ENCODE measurements around the gene DOCK4.

DOCK4 gene

GRCh38 chr7:111787099-111787498 is 419.1 kb downstream of the DOCK4 start:
- Histone ChIP-seq H3K27me3 (ENCODE audit: control insufficient read depth in 1 of 2, insufficient read depth in 1 of 2, low read length in 2 of 2) (no peaks in the 10 kb centered on the region), H3K9me3 (ENCODE audit: control insufficient read depth, low read length) (no peaks in the 10 kb centered on the region), H2BK5ac (ENCODE audit: low read depth, low read length, poor library complexity, severe bottlenecking) (no peak overlapping the region), H4K8ac (ENCODE audit: low read length) (no peak overlapping the region), H4K91ac (ENCODE audit: low read length) (no peak overlapping the region), H3K23ac (ENCODE audit: low read length in 2 of 2) (no peak overlapping the region), H3K9ac (ENCODE audit: low read length) (no peak overlapping the region), H3K4me1 (ENCODE audit: control insufficient read depth, insufficient read depth, low read depth, low read length) (peaks cover 5% of the 10 kb centered on the region), H3K36me3 (ENCODE audit: control insufficient read depth in 1 of 2, insufficient read depth in 2 of 2, low read depth in 1 of 2, low read length in 2 of 2) (peaks cover 4 to 15% of the 10 kb centered on the region in 2 experiments), H2AFZ (ENCODE audit: low read depth, low read length) (no peak overlapping the region), H3K27ac (ENCODE audit: low read length, poor library complexity, severe bottlenecking) (no peak overlapping the region), H2BK120ac (ENCODE audit: low read depth, low read length) (no peak overlapping the region), H3K14ac (ENCODE audit: low read length in 2 of 2) (no peak overlapping the region), H2BK15ac (ENCODE audit: low read depth, poor library complexity, severe bottlenecking) (no peak overlapping the region), H2AK5ac (ENCODE audit: low read length, severe bottlenecking) (no peak overlapping the region), H3K4me2 (ENCODE audit: low read length, poor library complexity, severe bottlenecking) (no peak overlapping the region), H3K4ac (ENCODE audit: low read depth in 1 of 2, low read length in 2 of 2) (no peak overlapping the region), H2BK12ac (ENCODE audit: low read length in 2 of 2) (no peak overlapping the region), H3K4me3 (ENCODE audit: insufficient read depth in 1 of 2, low read depth in 1 of 2, low read length in 2 of 2) (no peak overlapping the region), H3K79me1 (replicated peaks; ENCODE audit: low read length, poor library complexity, severe bottlenecking) (peaks cover 2% of the 10 kb centered on the region), H3K18ac (ENCODE audit: low read depth in 1 of 2, low read length in 2 of 2) (no peak overlapping the region)
- no peak for DNase-seq

DNA sequence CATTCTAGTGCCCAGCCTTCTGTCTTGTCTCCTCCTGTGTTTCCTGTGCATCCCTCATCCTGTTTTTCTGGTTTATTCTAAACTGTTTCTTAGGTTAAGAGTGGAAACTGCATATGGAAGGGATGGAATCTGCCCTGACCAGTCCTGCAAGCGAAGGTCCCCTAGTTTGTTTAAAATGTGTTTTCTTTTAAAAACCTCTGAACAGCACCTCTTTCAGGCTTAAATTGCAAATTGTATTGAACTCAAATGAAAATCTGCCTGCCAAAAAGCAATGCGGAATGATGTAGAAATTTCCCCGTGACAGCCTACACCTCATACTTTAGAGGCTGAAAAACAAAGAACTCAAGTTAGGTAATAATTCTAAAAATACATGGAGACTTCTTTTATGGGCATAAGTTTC is 421.1 kb downstream of the DOCK4 start:
- H2BK12ac ChIP-seq (ENCODE audit: low read length in 2 of 2) = no peak overlapping the region
- H4K91ac ChIP-seq (ENCODE audit: low read length) = no peak overlapping the region
- H3K4ac ChIP-seq (ENCODE audit: low read depth in 1 of 2, low read length in 2 of 2) = no peak overlapping the region
- H3K4me2 ChIP-seq (ENCODE audit: low read length, poor library complexity, severe bottlenecking) = no peak overlapping the region
- no peak overlapping the region for H2BK5ac ChIP-seq (ENCODE audit: low read depth, low read length, poor library complexity, severe bottlenecking)
- no peak overlapping the region for H3K27ac ChIP-seq (ENCODE audit: low read length, poor library complexity, severe bottlenecking)
- no peak overlapping the region for H2AK5ac ChIP-seq (ENCODE audit: low read length, severe bottlenecking)
- WGBS = no CpG with 5 or more reads among the region's 3 CpGs
- no peak for DNase-seq
- H2BK15ac ChIP-seq (ENCODE audit: low read depth, poor library complexity, severe bottlenecking) = no peak overlapping the region
- H3K23ac ChIP-seq (ENCODE audit: low read length in 2 of 2) = no peak overlapping the region
- no peaks in the 10 kb centered on the region for H3K27me3 ChIP-seq (ENCODE audit: control insufficient read depth in 1 of 2, insufficient read depth in 1 of 2, low read length in 2 of 2)
- H3K4me1 ChIP-seq (ENCODE audit: control insufficient read depth, insufficient read depth, low read depth, low read length) = peaks cover 2% of the 10 kb centered on the region
- peaks cover 0 to 15% of the 10 kb centered on the region in 2 experiments for H3K36me3 ChIP-seq (ENCODE audit: control insufficient read depth in 1 of 2, insufficient read depth in 2 of 2, low read depth in 1 of 2, low read length in 2 of 2)
- H3K14ac ChIP-seq (ENCODE audit: low read length in 2 of 2) = no peak overlapping the region
- no peaks in the 10 kb centered on the region for H3K9me3 ChIP-seq (ENCODE audit: control insufficient read depth, low read length)
- H4K8ac ChIP-seq (ENCODE audit: low read length) = no peak overlapping the region
- H2AFZ ChIP-seq (ENCODE audit: low read depth, low read length) = no peak overlapping the region
- no peak overlapping the region for H2BK120ac ChIP-seq (ENCODE audit: low read depth, low read length)
- H3K9ac ChIP-seq (ENCODE audit: low read length) = no peak overlapping the region
- peaks cover 2% of the 10 kb centered on the region for H3K79me1 ChIP-seq (replicated peaks; ENCODE audit: low read length, poor library complexity, severe bottlenecking)
- no peak overlapping the region for H3K4me3 ChIP-seq (ENCODE audit: insufficient read depth in 1 of 2, low read depth in 1 of 2, low read length in 2 of 2)
- no peak overlapping the region for H3K18ac ChIP-seq (ENCODE audit: low read depth in 1 of 2, low read length in 2 of 2)

DNA sequence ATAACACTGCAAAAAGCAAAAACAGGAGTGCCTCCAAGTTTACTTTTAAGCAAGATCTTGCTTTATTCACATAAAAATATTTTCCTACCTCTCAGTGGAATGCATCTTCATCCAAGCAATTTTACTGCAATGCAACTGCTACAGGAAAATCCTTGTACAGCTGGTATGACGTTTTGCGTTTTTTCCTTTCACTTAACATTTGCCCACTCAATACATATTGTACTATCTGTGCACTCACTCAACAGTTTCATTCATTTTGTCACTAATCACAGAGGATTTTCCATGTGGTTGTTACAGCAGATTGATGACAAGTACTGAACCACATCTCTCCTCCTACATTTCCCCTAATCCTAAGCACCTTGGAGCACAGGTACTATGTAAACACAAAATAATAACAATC is 421.9 kb downstream of the DOCK4 start:
- H3K36me3 ChIP-seq (ENCODE audit: control insufficient read depth in 1 of 2, insufficient read depth in 2 of 2, low read depth in 1 of 2, low read length in 2 of 2) = peaks cover 3 to 10% of the 10 kb centered on the region in 2 experiments
- peaks cover 2% of the 10 kb centered on the region for H3K79me1 ChIP-seq (replicated peaks; ENCODE audit: low read length, poor library complexity, severe bottlenecking)
- H4K91ac ChIP-seq (ENCODE audit: low read length) = no peak overlapping the region
- no peak overlapping the region for H3K14ac ChIP-seq (ENCODE audit: low read length in 2 of 2)
- no peak overlapping the region for H2BK15ac ChIP-seq (ENCODE audit: low read depth, poor library complexity, severe bottlenecking)
- no peak overlapping the region for H2BK12ac ChIP-seq (ENCODE audit: low read length in 2 of 2)
- H3K4me2 ChIP-seq (ENCODE audit: low read length, poor library complexity, severe bottlenecking) = no peak overlapping the region
- H3K27ac ChIP-seq (ENCODE audit: low read length, poor library complexity, severe bottlenecking) = no peak overlapping the region
- no peak overlapping the region for H2AFZ ChIP-seq (ENCODE audit: low read depth, low read length)
- 93% methylated on average over 2 of the region's 2 CpGs for WGBS
- no peak overlapping the region for H3K23ac ChIP-seq (ENCODE audit: low read length in 2 of 2)
- no peak overlapping the region for H3K9ac ChIP-seq (ENCODE audit: low read length)
- no peak overlapping the region for H4K8ac ChIP-seq (ENCODE audit: low read length)
- H3K9me3 ChIP-seq (ENCODE audit: control insufficient read depth, low read length) = no peaks in the 10 kb centered on the region
- H3K4ac ChIP-seq (ENCODE audit: low read depth in 1 of 2, low read length in 2 of 2) = no peak overlapping the region
- H3K4me1 ChIP-seq (ENCODE audit: control insufficient read depth, insufficient read depth, low read depth, low read length) = no peaks in the 10 kb centered on the region
- no peak overlapping the region for H2BK120ac ChIP-seq (ENCODE audit: low read depth, low read length)
- no peak overlapping the region for H2BK5ac ChIP-seq (ENCODE audit: low read depth, low read length, poor library complexity, severe bottlenecking)
- DNase-seq = no peak
- no peaks in the 10 kb centered on the region for H3K27me3 ChIP-seq (ENCODE audit: control insufficient read depth in 1 of 2, insufficient read depth in 1 of 2, low read length in 2 of 2)
- no peak overlapping the region for H3K4me3 ChIP-seq (ENCODE audit: insufficient read depth in 1 of 2, low read depth in 1 of 2, low read length in 2 of 2)
- H2AK5ac ChIP-seq (ENCODE audit: low read length, severe bottlenecking) = no peak overlapping the region
- H3K18ac ChIP-seq (ENCODE audit: low read depth in 1 of 2, low read length in 2 of 2) = no peak overlapping the region

DNA sequence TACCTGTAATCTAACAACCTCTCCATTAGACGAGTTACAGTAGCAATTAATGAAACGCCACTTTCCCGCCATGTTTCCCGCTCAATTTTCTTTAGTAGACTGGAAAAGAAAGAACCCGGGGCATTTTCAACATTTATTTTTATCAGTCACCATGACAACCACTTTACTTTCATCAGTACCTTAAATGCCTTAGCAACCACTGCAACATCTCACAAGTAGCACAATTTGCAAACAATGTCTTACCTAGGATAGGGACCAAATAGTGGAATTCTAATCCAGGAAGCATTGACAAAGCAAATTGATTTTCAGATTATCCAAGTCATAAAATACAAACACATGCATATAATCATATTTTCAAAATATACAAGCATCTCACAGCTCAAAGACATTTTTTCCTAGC is 422.3 kb downstream of the DOCK4 start:
- H3K9ac ChIP-seq (ENCODE audit: low read length) = no peak overlapping the region
- H2BK12ac ChIP-seq (ENCODE audit: low read length in 2 of 2) = no peak overlapping the region
- no peak overlapping the region for H2AFZ ChIP-seq (ENCODE audit: low read depth, low read length)
- DNase-seq = no peak
- no peak overlapping the region for H3K4me2 ChIP-seq (ENCODE audit: low read length, poor library complexity, severe bottlenecking)
- no peak overlapping the region for H4K8ac ChIP-seq (ENCODE audit: low read length)
- peaks cover 4 to 10% of the 10 kb centered on the region in 2 experiments for H3K36me3 ChIP-seq (ENCODE audit: control insufficient read depth in 1 of 2, insufficient read depth in 2 of 2, low read depth in 1 of 2, low read length in 2 of 2)
- no peak overlapping the region for H2AK5ac ChIP-seq (ENCODE audit: low read length, severe bottlenecking)
- no peaks in the 10 kb centered on the region for H3K27me3 ChIP-seq (ENCODE audit: control insufficient read depth in 1 of 2, insufficient read depth in 1 of 2, low read length in 2 of 2)
- no peak overlapping the region for H2BK15ac ChIP-seq (ENCODE audit: low read depth, poor library complexity, severe bottlenecking)
- H3K23ac ChIP-seq (ENCODE audit: low read length in 2 of 2) = no peak overlapping the region
- H2BK120ac ChIP-seq (ENCODE audit: low read depth, low read length) = no peak overlapping the region
- H3K18ac ChIP-seq (ENCODE audit: low read depth in 1 of 2, low read length in 2 of 2) = no peak overlapping the region
- no peak overlapping the region for H2BK5ac ChIP-seq (ENCODE audit: low read depth, low read length, poor library complexity, severe bottlenecking)
- peaks cover 2% of the 10 kb centered on the region for H3K79me1 ChIP-seq (replicated peaks; ENCODE audit: low read length, poor library complexity, severe bottlenecking)
- no peak overlapping the region for H3K14ac ChIP-seq (ENCODE audit: low read length in 2 of 2)
- H3K27ac ChIP-seq (ENCODE audit: low read length, poor library complexity, severe bottlenecking) = no peak overlapping the region
- no peak overlapping the region for H4K91ac ChIP-seq (ENCODE audit: low read length)
- H3K4me3 ChIP-seq (ENCODE audit: insufficient read depth in 1 of 2, low read depth in 1 of 2, low read length in 2 of 2) = no peak overlapping the region
- no peaks in the 10 kb centered on the region for H3K4me1 ChIP-seq (ENCODE audit: control insufficient read depth, insufficient read depth, low read depth, low read length)
- no peaks in the 10 kb centered on the region for H3K9me3 ChIP-seq (ENCODE audit: control insufficient read depth, low read length)
- 98% methylated on average over 5 of the region's 5 CpGs for whole genome bisulfite sequencing
- no peak overlapping the region for H3K4ac ChIP-seq (ENCODE audit: low read depth in 1 of 2, low read length in 2 of 2)
